ENCODE data around the gene DCP1B.

Gene DCP1B

GRCh38 chr12:1930803-1931597 is 73.3 kb downstream of the DCP1B start:
- H3K27me3 ChIP-seq (ENCODE audit: control insufficient read depth in 2 of 2, insufficient read depth in 2 of 2, low read length in 2 of 2): peaks cover 0 to 1% of the 10 kb centered on the region in 2 donors
- no peaks in the 10 kb centered on the region for H3K36me3 ChIP-seq (ENCODE audit: control insufficient read depth in 2 of 2, insufficient read depth in 2 of 2, low read length in 2 of 2)
- H3K9me3 ChIP-seq (ENCODE audit: control insufficient read depth in 2 of 2, low read length in 2 of 2): no peaks in the 10 kb centered on the region
- peaks cover 22 to 24% of the 10 kb centered on the region in 2 donors for H3K4me1 ChIP-seq (ENCODE audit: control insufficient read depth in 2 of 2, insufficient read depth in 2 of 2, low read length in 2 of 2)
- H3K9ac ChIP-seq (ENCODE audit: low read depth in 1 of 2, low read length in 2 of 2): no peak overlapping the region
- H3K27ac ChIP-seq (ENCODE audit: low read depth in 2 of 2, low read length in 2 of 2): no peak overlapping the region
- H3K4me3 ChIP-seq (ENCODE audit: low read length in 2 of 2): no peak overlapping the region

- H3K27me3 ChIP-seq (ENCODE audit: control insufficient read depth in 2 of 2, insufficient read depth in 2 of 2, low read length in 2 of 2): peaks cover 0 to 1% of the 10 kb centered on the region in 2 donors
- no peak overlapping the region for H3K27ac ChIP-seq (ENCODE audit: low read depth in 2 of 2, low read length in 2 of 2)
- no peaks in the 10 kb centered on the region for H3K9me3 ChIP-seq (ENCODE audit: control insufficient read depth in 2 of 2, low read length in 2 of 2)
- no peaks in the 10 kb centered on the region for H3K36me3 ChIP-seq (ENCODE audit: control insufficient read depth in 2 of 2, insufficient read depth in 2 of 2, low read length in 2 of 2)
- peaks cover 16 to 17% of the 10 kb centered on the region in 2 donors for H3K4me1 ChIP-seq (ENCODE audit: control insufficient read depth in 2 of 2, insufficient read depth in 2 of 2, low read length in 2 of 2)
- H3K9ac ChIP-seq (ENCODE audit: low read depth in 1 of 2, low read length in 2 of 2): no peak overlapping the region
- no peak overlapping the region for H3K4me3 ChIP-seq (ENCODE audit: low read length in 2 of 2)
These were observed 74.1 kb downstream of the DCP1B start for GRCh38 chr12:1929985-1930802.

GRCh38 chr12:1929241-1929984 is 74.8 kb downstream of the DCP1B start:
- H3K27me3 ChIP-seq (ENCODE audit: control insufficient read depth in 2 of 2, insufficient read depth in 2 of 2, low read length in 2 of 2): peaks cover 0 to 3% of the 10 kb centered on the region in 2 donors
- H3K9me3 ChIP-seq (ENCODE audit: control insufficient read depth in 2 of 2, low read length in 2 of 2): no peaks in the 10 kb centered on the region
- no peak overlapping the region for H3K27ac ChIP-seq (ENCODE audit: low read depth in 2 of 2, low read length in 2 of 2)
- H3K4me3 ChIP-seq (ENCODE audit: low read length in 2 of 2): no peak overlapping the region
- H3K36me3 ChIP-seq (ENCODE audit: control insufficient read depth in 2 of 2, insufficient read depth in 2 of 2, low read length in 2 of 2): no peaks in the 10 kb centered on the region
- H3K9ac ChIP-seq (ENCODE audit: low read depth in 1 of 2, low read length in 2 of 2): no peak overlapping the region
- H3K4me1 ChIP-seq (ENCODE audit: control insufficient read depth in 2 of 2, insufficient read depth in 2 of 2, low read length in 2 of 2): peaks cover 12 to 13% of the 10 kb centered on the region in 2 donors

- no peaks in the 10 kb centered on the region for H3K36me3 ChIP-seq (ENCODE audit: control insufficient read depth in 2 of 2, insufficient read depth in 2 of 2, low read length in 2 of 2)
- H3K4me1 ChIP-seq (ENCODE audit: control insufficient read depth in 2 of 2, insufficient read depth in 2 of 2, low read length in 2 of 2): peaks cover 12 to 13% of the 10 kb centered on the region in 2 donors
- no peak overlapping the region for H3K9ac ChIP-seq (ENCODE audit: low read depth in 1 of 2, low read length in 2 of 2)
- no peaks in the 10 kb centered on the region for H3K9me3 ChIP-seq (ENCODE audit: control insufficient read depth in 2 of 2, low read length in 2 of 2)
- no peak overlapping the region for H3K4me3 ChIP-seq (ENCODE audit: low read length in 2 of 2)
- H3K27ac ChIP-seq (ENCODE audit: low read depth in 2 of 2, low read length in 2 of 2): no peak overlapping the region
- peaks cover 0 to 3% of the 10 kb centered on the region in 2 donors for H3K27me3 ChIP-seq (ENCODE audit: control insufficient read depth in 2 of 2, insufficient read depth in 2 of 2, low read length in 2 of 2)
These were observed 75.7 kb downstream of the DCP1B start for GRCh38 chr12:1928439-1929121.

GRCh38 chr12:1927751-1928351 is 76.4 kb downstream of the DCP1B start:
- no peaks in the 10 kb centered on the region for H3K36me3 ChIP-seq (ENCODE audit: control insufficient read depth in 2 of 2, insufficient read depth in 2 of 2, low read length in 2 of 2)
- no peaks in the 10 kb centered on the region for H3K9me3 ChIP-seq (ENCODE audit: control insufficient read depth in 2 of 2, low read length in 2 of 2)
- H3K27me3 ChIP-seq (ENCODE audit: control insufficient read depth in 2 of 2, insufficient read depth in 2 of 2, low read length in 2 of 2): peaks cover 0 to 3% of the 10 kb centered on the region in 2 donors
- H3K27ac ChIP-seq (ENCODE audit: low read depth in 2 of 2, low read length in 2 of 2): no peak overlapping the region
- peaks cover 10 to 13% of the 10 kb centered on the region in 2 donors for H3K4me1 ChIP-seq (ENCODE audit: control insufficient read depth in 2 of 2, insufficient read depth in 2 of 2, low read length in 2 of 2)
- no peak overlapping the region for H3K9ac ChIP-seq (ENCODE audit: low read depth in 1 of 2, low read length in 2 of 2)
- H3K4me3 ChIP-seq (ENCODE audit: low read length in 2 of 2): no peak overlapping the region

GRCh38 chr12:1927051-1927680 is 77.1 kb downstream of the DCP1B start:
- Histone ChIP-seq H3K4me3 (ENCODE audit: low read length in 2 of 2) (no peak overlapping the region), H3K9me3 (ENCODE audit: control insufficient read depth in 2 of 2, low read length in 2 of 2) (no peaks in the 10 kb centered on the region), H3K27ac (ENCODE audit: low read depth in 2 of 2, low read length in 2 of 2) (no peak overlapping the region), H3K9ac (ENCODE audit: low read depth in 1 of 2, low read length in 2 of 2) (no peak overlapping the region), H3K4me1 (ENCODE audit: control insufficient read depth in 2 of 2, insufficient read depth in 2 of 2, low read length in 2 of 2) (peaks cover 4 to 7% of the 10 kb centered on the region in 2 donors), H3K36me3 (ENCODE audit: control insufficient read depth in 2 of 2, insufficient read depth in 2 of 2, low read length in 2 of 2) (no peaks in the 10 kb centered on the region), H3K27me3 (ENCODE audit: control insufficient read depth in 2 of 2, insufficient read depth in 2 of 2, low read length in 2 of 2) (peaks cover 0 to 3% of the 10 kb centered on the region in 2 donors)

GRCh38 chr12:1926251-1926657 is 78.0 kb downstream of the DCP1B start:
- H3K4me3 ChIP-seq (ENCODE audit: low read length in 2 of 2): no peak overlapping the region
- peaks cover 0 to 6% of the 10 kb centered on the region in 2 donors for H3K4me1 ChIP-seq (ENCODE audit: control insufficient read depth in 2 of 2, insufficient read depth in 2 of 2, low read length in 2 of 2)
- H3K27ac ChIP-seq (ENCODE audit: low read depth in 2 of 2, low read length in 2 of 2): no peak overlapping the region
- no peak overlapping the region for H3K9ac ChIP-seq (ENCODE audit: low read depth in 1 of 2, low read length in 2 of 2)
- peaks cover 0 to 3% of the 10 kb centered on the region in 2 donors for H3K27me3 ChIP-seq (ENCODE audit: control insufficient read depth in 2 of 2, insufficient read depth in 2 of 2, low read length in 2 of 2)
- H3K9me3 ChIP-seq (ENCODE audit: control insufficient read depth in 2 of 2, low read length in 2 of 2): no peaks in the 10 kb centered on the region
- H3K36me3 ChIP-seq (ENCODE audit: control insufficient read depth in 2 of 2, insufficient read depth in 2 of 2, low read length in 2 of 2): no peaks in the 10 kb centered on the region

- no peaks in the 10 kb centered on the region for H3K9me3 ChIP-seq (ENCODE audit: control insufficient read depth in 2 of 2, low read length in 2 of 2)
- no peak overlapping the region for H3K27ac ChIP-seq (ENCODE audit: low read depth in 2 of 2, low read length in 2 of 2)
- peaks cover 0 to 2% of the 10 kb centered on the region in 2 donors for H3K27me3 ChIP-seq (ENCODE audit: control insufficient read depth in 2 of 2, insufficient read depth in 2 of 2, low read length in 2 of 2)
- peaks cover 0 to 6% of the 10 kb centered on the region in 2 donors for H3K4me1 ChIP-seq (ENCODE audit: control insufficient read depth in 2 of 2, insufficient read depth in 2 of 2, low read length in 2 of 2)
- H3K4me3 ChIP-seq (ENCODE audit: low read length in 2 of 2): no peak overlapping the region
- H3K9ac ChIP-seq (ENCODE audit: low read depth in 1 of 2, low read length in 2 of 2): no peak overlapping the region
- H3K36me3 ChIP-seq (ENCODE audit: control insufficient read depth in 2 of 2, insufficient read depth in 2 of 2, low read length in 2 of 2): no peaks in the 10 kb centered on the region
These were observed 78.6 kb downstream of the DCP1B start for GRCh38 chr12:1925684-1926006.
